ENCODE data around the gene PLCXD1. TPM values are rescaled to one million over a fixed set of nuclear protein-coding genes. Genes with fewer than 3 reads are reported as not detected.
"Not testable (repeated sequence)": the region's sequence is repeated elsewhere in the genome, so short reads cannot be mapped to it uniquely, and the experiment has no call there.

The PLCXD1 gene
- total RNA-seq: 1 to 10 TPM; 2.2 to 3.0 TPM

GRCh38 chrX:281166-281999 lies at the start of gene PLCXD1:
Gene PLCXD1 (plus strand): TSS chrX:281381. CDS start chrX:284188, 2,807 bp downstream.
- DNase-seq (ENCODE audit: low spot score): no peak
- no peaks in the 10 kb centered on the region for H3K36me3 ChIP-seq
- no peak within 1 kb of the TSS for H3K27ac ChIP-seq
- H3K4me3 ChIP-seq: no peak within 1 kb of the TSS
- H3K4me1 ChIP-seq: peaks cover 0 to 6% of the 10 kb centered on the region in 2 donors
- H3K9me3 ChIP-seq: no peaks in the 10 kb centered on the region
- no peak for TF ChIP-seq CTCF (IDR thresholded peaks at IDR 0.05)
- H3K27me3 ChIP-seq: no peaks in the 10 kb centered on the region

- not testable (repeated sequence) for DNase-seq (ENCODE audit: low spot score); H3K27ac ChIP-seq; H3K4me3 ChIP-seq; H3K4me1 ChIP-seq; H3K27me3 ChIP-seq; H3K36me3 ChIP-seq; H3K9me3 ChIP-seq
Measured at GRCh38 chrX:231637-232277, 49.4 kb upstream of the PLCXD1 start.

GRCh38 chrX:232278-232655 lies 48.9 kb upstream of the PLCXD1 start:
- not testable (repeated sequence) for H3K27me3 ChIP-seq; DNase-seq (ENCODE audit: low spot score); H3K36me3 ChIP-seq; H3K27ac ChIP-seq; H3K9me3 ChIP-seq; H3K4me1 ChIP-seq; H3K4me3 ChIP-seq

GRCh38 chrX:236201-236600 lies 45.0 kb upstream of the PLCXD1 start:
- not testable (repeated sequence) for H3K36me3 ChIP-seq; DNase-seq (ENCODE audit: low spot score); H3K4me1 ChIP-seq; H3K9me3 ChIP-seq; H3K27me3 ChIP-seq; H3K4me3 ChIP-seq; H3K27ac ChIP-seq

- Histone ChIP-seq H3K4me1 (no peaks in the 10 kb centered on the region), H3K36me3 (no peaks in the 10 kb centered on the region), H3K27me3 (no peaks in the 10 kb centered on the region), H3K4me3 (no peak overlapping the region), H3K27ac (no peak overlapping the region), H3K9me3 (no peaks in the 10 kb centered on the region)
- DNase-seq (ENCODE audit: low spot score): no peak
- TF ChIP-seq CTCF (IDR thresholded peaks at IDR 0.05): no peak
Measured at GRCh38 chrX:250965-251364, 30.2 kb upstream of the PLCXD1 start.

- not testable (repeated sequence) for H3K27me3 ChIP-seq; H3K9me3 ChIP-seq; H3K36me3 ChIP-seq; H3K27ac ChIP-seq; DNase-seq (ENCODE audit: low spot score); H3K4me3 ChIP-seq; H3K4me1 ChIP-seq
Measured at GRCh38 chrX:251396-252243, 29.6 kb upstream of the PLCXD1 start.

GRCh38 chrX:252244-252956 lies 28.8 kb upstream of the PLCXD1 start:
- DNase-seq (ENCODE audit: low spot score): no peak
- Histone ChIP-seq H3K27me3 (no peaks in the 10 kb centered on the region), H3K36me3 (no peaks in the 10 kb centered on the region), H3K4me3 (no peak overlapping the region), H3K4me1 (no peaks in the 10 kb centered on the region), H3K9me3 (no peaks in the 10 kb centered on the region), H3K27ac (no peak overlapping the region)
- TF ChIP-seq CTCF (IDR thresholded peaks at IDR 0.05): no peak

All from right atrium auricular region (tissue), 2 donors.